Measurements from ENCODE around the gene PMVK.
"Not testable (repeated sequence)": the region's sequence is repeated elsewhere in the genome, so short reads cannot be mapped to it uniquely, and the experiment has no call there.

Gene PMVK

GRCh38 chr1:154936555-154937084 is at the start of gene PMVK:
PMVK (minus strand) TSS chr1:154936719; CDS start chr1:154936685, 34 bp downstream.
- H3K27me3 ChIP-seq (ENCODE audit: low read depth, low read length) = no peaks in the 10 kb centered on the region
- peaks cover 0 to 17% of the 10 kb centered on the region in 2 donors for H3K36me3 ChIP-seq (ENCODE audit: control insufficient read depth in 1 of 2, insufficient read depth in 2 of 2, low read length in 2 of 2)
- peaks cover 1 to 13% of the 10 kb centered on the region in 2 donors for H3K4me1 ChIP-seq (ENCODE audit: control insufficient read depth in 1 of 2, insufficient read depth in 2 of 2, low read length in 2 of 2)
- peak within 1 kb of the TSS; percentile 64 to 83 for H3K4me3 ChIP-seq (ENCODE audit: low read depth in 1 of 2, low read length in 2 of 2)
- peak within 1 kb of the TSS; percentile 95 for H3K27ac ChIP-seq (ENCODE audit: low read length)
- no peaks in the 10 kb centered on the region for H3K9me3 ChIP-seq (ENCODE audit: control insufficient read depth in 1 of 2, low read length in 2 of 2)

- Histone ChIP-seq H3K9me3 (ENCODE audit: control insufficient read depth in 1 of 2, low read length in 2 of 2) (no peaks in the 10 kb centered on the region), H3K27ac (ENCODE audit: low read length) (peak overlapping the region; percentile 94), H3K4me3 (ENCODE audit: low read depth in 1 of 2, low read length in 2 of 2) (peak overlapping the region; percentile 72 to 100), H3K27me3 (ENCODE audit: low read depth, low read length) (no peaks in the 10 kb centered on the region), H3K36me3 (ENCODE audit: control insufficient read depth in 1 of 2, insufficient read depth in 2 of 2, low read length in 2 of 2) (peaks cover 16% of the 10 kb centered on the region in 2 donors), H3K4me1 (ENCODE audit: control insufficient read depth in 1 of 2, insufficient read depth in 2 of 2, low read length in 2 of 2) (peaks cover 10 to 15% of the 10 kb centered on the region in 2 donors)
These were observed 47.4 kb upstream of the PMVK start for GRCh38 chr1:154983776-154984466.

GRCh38 chr1:154982897-154983648 is 46.6 kb upstream of the PMVK start, which contains the start of gene FLAD1:
FLAD1 (plus strand) TSS chr1:154983344; CDS start chr1:154983695, 351 bp downstream.
- H3K27ac ChIP-seq (ENCODE audit: low read length) = peak within 1 kb of the TSS; percentile 94
- H3K4me3 ChIP-seq (ENCODE audit: low read depth in 1 of 2, low read length in 2 of 2) = peak within 1 kb of the TSS; percentile 72 to 100
- H3K36me3 ChIP-seq (ENCODE audit: control insufficient read depth in 1 of 2, insufficient read depth in 2 of 2, low read length in 2 of 2) = peaks cover 7 to 11% of the 10 kb centered on the region in 2 donors
- no peaks in the 10 kb centered on the region for H3K9me3 ChIP-seq (ENCODE audit: control insufficient read depth in 1 of 2, low read length in 2 of 2)
- H3K4me1 ChIP-seq (ENCODE audit: control insufficient read depth in 1 of 2, insufficient read depth in 2 of 2, low read length in 2 of 2) = peaks cover 10 to 15% of the 10 kb centered on the region in 2 donors
- H3K27me3 ChIP-seq (ENCODE audit: low read depth, low read length) = no peaks in the 10 kb centered on the region

GRCh38 chr1:154982341-154982740 is 45.8 kb upstream of the PMVK start:
- peak overlapping the region; percentile 28 for H3K27ac ChIP-seq (ENCODE audit: low read length)

GRCh38 chr1:154978360-154978759 is 41.8 kb upstream of the PMVK start:
- Histone ChIP-seq H3K36me3 (ENCODE audit: control insufficient read depth in 1 of 2, insufficient read depth in 2 of 2, low read length in 2 of 2) (peaks cover 4 to 7% of the 10 kb centered on the region in 2 donors), H3K27me3 (ENCODE audit: low read depth, low read length) (no peaks in the 10 kb centered on the region), H3K27ac (ENCODE audit: low read length) (no peak overlapping the region), H3K9me3 (ENCODE audit: control insufficient read depth in 1 of 2, low read length in 2 of 2) (no peaks in the 10 kb centered on the region), H3K4me3 (ENCODE audit: low read depth in 1 of 2, low read length in 2 of 2) (no peak overlapping the region), H3K4me1 (ENCODE audit: control insufficient read depth in 1 of 2, insufficient read depth in 2 of 2, low read length in 2 of 2) (peaks cover 11 to 17% of the 10 kb centered on the region in 2 donors)

More at GRCh38 chr1:154982341-154982740, 45.8 kb upstream of the PMVK start:
- H3K9me3 ChIP-seq (ENCODE audit: control insufficient read depth in 1 of 2, low read length in 2 of 2) = no peaks in the 10 kb centered on the region
- H3K27me3 ChIP-seq (ENCODE audit: low read depth, low read length) = no peaks in the 10 kb centered on the region
- peaks cover 10 to 15% of the 10 kb centered on the region in 2 donors for H3K4me1 ChIP-seq (ENCODE audit: control insufficient read depth in 1 of 2, insufficient read depth in 2 of 2, low read length in 2 of 2)
- H3K36me3 ChIP-seq (ENCODE audit: control insufficient read depth in 1 of 2, insufficient read depth in 2 of 2, low read length in 2 of 2) = peaks cover 0 to 5% of the 10 kb centered on the region in 2 donors
- H3K4me3 ChIP-seq (ENCODE audit: low read depth in 1 of 2, low read length in 2 of 2) = peak overlapping the region; percentile 72 to 100

- H3K4me1 ChIP-seq (ENCODE audit: control insufficient read depth in 1 of 2, insufficient read depth in 2 of 2, low read length in 2 of 2) = peaks cover 11 to 21% of the 10 kb centered on the region in 2 donors
These were observed 41.2 kb upstream of the PMVK start for GRCh38 chr1:154977762-154978161.

GRCh38 chr1:154975409-154976059 is 39.0 kb upstream of the PMVK start:
- Histone ChIP-seq H3K27ac (ENCODE audit: low read length) (peak overlapping the region; percentile 95), H3K4me3 (ENCODE audit: low read depth in 1 of 2, low read length in 2 of 2) (peak overlapping the region; percentile 83 to 85), H3K36me3 (ENCODE audit: control insufficient read depth in 1 of 2, insufficient read depth in 2 of 2, low read length in 2 of 2) (peaks cover 4 to 11% of the 10 kb centered on the region in 2 donors), H3K4me1 (ENCODE audit: control insufficient read depth in 1 of 2, insufficient read depth in 2 of 2, low read length in 2 of 2) (peaks cover 23 to 28% of the 10 kb centered on the region in 2 donors), H3K27me3 (ENCODE audit: low read depth, low read length) (no peaks in the 10 kb centered on the region), H3K9me3 (ENCODE audit: control insufficient read depth in 1 of 2, low read length in 2 of 2) (no peaks in the 10 kb centered on the region)

More at GRCh38 chr1:154977762-154978161, 41.2 kb upstream of the PMVK start:
- H3K9me3 ChIP-seq (ENCODE audit: control insufficient read depth in 1 of 2, low read length in 2 of 2); H3K4me3 ChIP-seq (ENCODE audit: low read depth in 1 of 2, low read length in 2 of 2); H3K36me3 ChIP-seq (ENCODE audit: control insufficient read depth in 1 of 2, insufficient read depth in 2 of 2, low read length in 2 of 2); H3K27me3 ChIP-seq (ENCODE audit: low read depth, low read length); H3K27ac ChIP-seq (ENCODE audit: low read length): not testable (repeated sequence)

GRCh38 chr1:154974808-154975408 is 38.4 kb upstream of the PMVK start:
- peak overlapping the region; percentile 83 to 85 for H3K4me3 ChIP-seq (ENCODE audit: low read depth in 1 of 2, low read length in 2 of 2)
- peaks cover 4 to 11% of the 10 kb centered on the region in 2 donors for H3K36me3 ChIP-seq (ENCODE audit: control insufficient read depth in 1 of 2, insufficient read depth in 2 of 2, low read length in 2 of 2)
- H3K9me3 ChIP-seq (ENCODE audit: control insufficient read depth in 1 of 2, low read length in 2 of 2) = no peaks in the 10 kb centered on the region
- no peaks in the 10 kb centered on the region for H3K27me3 ChIP-seq (ENCODE audit: low read depth, low read length)
- H3K27ac ChIP-seq (ENCODE audit: low read length) = peak overlapping the region; percentile 95
- peaks cover 23 to 33% of the 10 kb centered on the region in 2 donors for H3K4me1 ChIP-seq (ENCODE audit: control insufficient read depth in 1 of 2, insufficient read depth in 2 of 2, low read length in 2 of 2)

GRCh38 chr1:154974102-154974807 is 37.7 kb upstream of the PMVK start, which contains the start of gene CKS1B:
CKS1B (plus strand) TSS chr1:154974681; CDS start chr1:154974746, 65 bp downstream.
- peak within 1 kb of the TSS; percentile 83 to 85 for H3K4me3 ChIP-seq (ENCODE audit: low read depth in 1 of 2, low read length in 2 of 2)
- no peaks in the 10 kb centered on the region for H3K9me3 ChIP-seq (ENCODE audit: control insufficient read depth in 1 of 2, low read length in 2 of 2)
- H3K27me3 ChIP-seq (ENCODE audit: low read depth, low read length) = no peaks in the 10 kb centered on the region
- peaks cover 4 to 11% of the 10 kb centered on the region in 2 donors for H3K36me3 ChIP-seq (ENCODE audit: control insufficient read depth in 1 of 2, insufficient read depth in 2 of 2, low read length in 2 of 2)
- peak within 1 kb of the TSS; percentile 95 for H3K27ac ChIP-seq (ENCODE audit: low read length)
- H3K4me1 ChIP-seq (ENCODE audit: control insufficient read depth in 1 of 2, insufficient read depth in 2 of 2, low read length in 2 of 2) = peaks cover 23 to 39% of the 10 kb centered on the region in 2 donors

Data from muscle layer of duodenum (tissue), 2 donors.